HG03280 (cell line): ENCODE results near the gene CYTH2.
A peak's percentile ranks its signal among the peaks of the same experiment; 100 is the strongest.

ENCODE experiments used
- ATAC-seq: cut with Tn5 transposase; IDR thresholded peaks from one replicate; pipeline ENCODE4 v1.9.1; 2021; ENCODE audit warnings: mild to moderate bottlenecking, moderate library complexity; ENCODE audit not compliant: unreplicated experiment

The CYTH2 gene

DNA sequence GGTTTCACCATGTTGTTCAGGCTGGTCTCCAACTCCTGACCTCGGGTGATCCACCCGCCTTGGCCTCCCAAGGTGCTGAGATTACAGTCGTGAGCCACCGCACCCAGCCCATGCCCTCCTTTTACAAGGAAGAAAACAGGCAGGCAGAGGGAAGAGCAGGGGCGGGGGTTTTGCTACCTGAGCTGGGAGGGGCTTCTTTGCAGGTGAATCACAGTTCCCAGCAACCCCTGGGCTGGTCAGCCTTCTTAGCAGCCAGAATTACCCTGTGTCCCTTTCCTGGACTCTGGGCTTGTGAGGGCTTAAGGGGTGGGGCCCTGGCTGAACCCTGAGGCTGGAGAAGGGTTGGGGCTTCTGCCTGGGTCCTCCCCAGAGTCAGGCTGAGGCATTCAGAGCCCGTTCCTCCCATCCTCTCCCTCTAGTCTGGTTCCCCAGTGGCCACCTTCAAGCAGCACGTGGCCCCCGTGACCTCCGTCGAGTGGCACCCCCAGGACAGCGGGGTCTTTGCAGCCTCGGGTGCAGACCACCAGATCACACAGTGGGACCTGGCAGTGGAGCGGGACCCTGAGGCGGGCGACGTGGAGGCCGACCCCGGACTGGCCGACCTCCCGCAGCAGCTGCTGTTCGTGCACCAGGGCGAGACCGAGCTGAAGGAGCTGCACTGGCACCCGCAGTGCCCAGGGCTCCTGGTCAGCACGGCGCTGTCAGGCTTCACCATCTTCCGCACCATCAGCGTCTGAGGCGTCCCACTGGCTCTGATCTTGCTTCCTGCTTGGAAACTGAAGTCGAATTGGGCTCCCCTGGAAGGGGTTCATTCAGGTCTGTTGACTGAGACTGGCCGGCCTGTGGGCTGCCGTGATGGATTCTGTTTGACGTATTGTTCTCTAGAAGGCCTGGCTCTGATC, 16.6 kb upstream of the CYTH2 start:
- no peak for ATAC-seq

DNA sequence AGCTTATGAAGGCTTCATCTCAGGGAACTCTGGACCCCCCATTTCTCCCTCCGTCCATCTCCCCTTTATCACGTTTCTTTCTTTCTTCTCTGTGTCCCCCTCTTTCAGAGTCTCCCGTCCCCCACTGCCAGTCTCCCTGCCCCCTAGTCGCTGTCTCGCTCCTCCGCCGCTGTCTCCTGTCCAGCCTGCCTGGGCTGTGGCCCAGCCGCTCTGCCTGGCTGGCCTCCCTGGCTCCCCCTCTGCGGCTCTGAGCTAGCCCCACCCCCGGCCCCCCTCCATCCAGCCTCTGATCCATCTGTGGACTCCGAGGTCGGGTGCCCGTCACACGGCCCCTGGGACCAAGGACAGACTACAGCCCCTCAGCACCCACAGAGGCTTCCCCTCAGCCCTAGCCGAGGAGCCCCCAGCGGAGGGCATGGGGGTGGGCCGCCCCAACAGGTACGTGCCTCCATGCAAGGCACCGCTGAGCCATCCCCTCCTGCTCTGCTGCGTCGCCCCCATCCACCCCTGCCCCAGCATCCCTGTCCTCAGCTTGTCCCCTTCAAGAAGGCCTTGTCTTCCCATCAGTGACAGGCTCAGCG, 14.9 kb upstream of the CYTH2 start:
- ATAC-seq = no peak

DNA sequence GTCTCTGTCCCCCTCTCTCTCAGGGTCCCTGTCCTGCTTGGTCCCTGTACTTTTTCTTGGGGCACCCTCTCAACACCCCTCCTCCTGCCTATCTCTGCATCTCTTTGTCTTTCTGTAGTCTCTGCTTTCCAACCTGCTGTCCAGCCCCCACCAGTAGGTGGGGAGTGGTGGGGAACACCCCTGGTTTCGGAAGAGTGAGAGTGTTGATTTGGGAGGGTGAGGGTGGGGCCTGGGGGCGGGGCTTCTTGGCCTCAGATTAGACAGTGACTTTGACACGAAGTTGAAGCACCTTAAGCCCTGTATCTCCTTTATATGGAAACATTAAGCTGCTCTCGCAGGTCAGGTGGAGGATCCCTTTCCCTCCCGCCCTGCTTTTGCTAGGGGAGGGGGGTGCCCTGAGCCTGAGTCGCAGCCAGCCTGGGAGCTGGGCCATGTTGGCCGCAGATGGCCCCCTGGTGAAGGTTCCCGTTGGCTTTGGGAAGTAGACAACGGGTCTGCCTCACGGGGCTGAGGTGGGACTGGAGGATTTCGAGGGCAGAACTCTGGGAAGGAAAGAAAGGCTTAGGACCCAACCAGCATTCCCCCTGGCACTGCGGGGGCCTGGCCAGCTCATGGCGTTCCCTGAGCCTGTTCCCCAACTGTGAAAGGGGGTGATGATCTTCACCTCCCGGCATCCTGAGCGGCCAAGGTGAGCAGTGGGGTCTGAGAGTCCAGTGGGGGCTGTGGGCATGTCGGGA, 13.8 kb upstream of the CYTH2 start, which contains the start of gene KCNJ14:
Gene KCNJ14 (plus strand): TSS at position 404 of the 737 bp plus-strand sequence. CDS start 6,151 bp downstream, outside the sequence.
- ATAC-seq = no peak

- ATAC-seq = no peak
Measured at GRCh38 chr19:48455908-48456562, 13.1 kb upstream of the CYTH2 start.

- ATAC-seq = no peak
Measured at GRCh38 chr19:48456864-48457263, 12.3 kb upstream of the CYTH2 start.

GRCh38 chr19:48458016-48458415, 11.2 kb upstream of the CYTH2 start:
- no peak for ATAC-seq

- no peak for ATAC-seq
Measured at GRCh38 chr19:48461651-48461981, 7.6 kb upstream of the CYTH2 start.

GRCh38 chr19:48461982-48462655, 7.0 kb upstream of the CYTH2 start:
- ATAC-seq = no peak

DNA sequence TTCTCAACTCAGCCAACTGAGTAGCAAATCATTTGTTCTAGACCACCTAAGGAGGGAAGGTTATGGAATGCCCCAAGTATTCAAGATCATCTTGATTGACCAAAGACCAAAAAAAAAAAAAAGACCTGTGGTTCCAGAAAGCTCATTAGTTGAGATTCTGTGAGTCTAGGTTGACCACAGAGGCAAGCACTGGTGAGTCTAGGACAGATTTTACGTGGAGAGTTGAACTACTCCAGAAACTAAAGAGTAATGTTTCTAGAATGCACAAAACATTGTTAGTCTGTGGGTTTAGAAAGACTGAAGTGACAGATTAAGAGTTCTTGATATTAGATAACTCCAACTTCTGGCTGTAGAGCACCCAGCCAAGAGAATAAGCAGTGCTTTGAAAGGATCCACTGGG, 4.0 kb upstream of the CYTH2 start:
- ATAC-seq = no peak

DNA sequence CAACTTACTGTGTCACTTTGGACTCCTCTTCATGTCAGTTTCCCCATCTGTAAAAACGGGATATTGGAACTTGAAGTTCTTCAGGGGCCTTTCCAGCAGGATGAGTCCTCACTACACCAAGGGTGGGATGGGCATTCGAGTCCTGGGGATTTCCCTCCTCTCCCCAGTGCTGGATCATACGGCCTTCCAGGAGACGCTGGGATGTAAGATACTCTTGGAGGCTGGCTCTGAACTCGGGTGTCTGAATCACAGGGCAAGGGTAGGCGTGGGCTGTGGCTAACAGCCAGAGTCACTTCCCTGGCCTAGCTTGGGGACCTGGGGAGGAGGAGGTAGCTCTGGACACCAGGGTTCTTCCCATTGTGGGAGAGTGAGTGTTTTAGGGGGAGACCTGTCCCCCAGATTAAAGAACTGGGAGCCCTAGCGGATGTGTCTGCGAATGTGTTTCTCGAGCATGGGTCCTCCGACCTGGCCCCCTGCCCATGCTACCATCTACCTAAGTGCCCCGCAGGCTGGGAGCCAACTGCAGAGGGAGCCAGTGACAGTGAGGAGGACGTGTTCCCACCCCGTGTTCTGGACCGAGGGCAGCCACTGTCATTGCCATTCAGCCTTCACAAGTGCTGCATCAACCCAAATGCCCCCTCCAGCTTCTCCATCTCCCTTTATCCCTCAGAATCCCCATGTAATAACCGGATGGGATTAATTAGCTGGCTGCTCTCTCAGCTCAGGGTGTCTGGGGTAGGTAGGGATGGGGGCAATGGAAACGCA, 2.4 kb upstream of the CYTH2 start:
- ATAC-seq = no peak

DNA sequence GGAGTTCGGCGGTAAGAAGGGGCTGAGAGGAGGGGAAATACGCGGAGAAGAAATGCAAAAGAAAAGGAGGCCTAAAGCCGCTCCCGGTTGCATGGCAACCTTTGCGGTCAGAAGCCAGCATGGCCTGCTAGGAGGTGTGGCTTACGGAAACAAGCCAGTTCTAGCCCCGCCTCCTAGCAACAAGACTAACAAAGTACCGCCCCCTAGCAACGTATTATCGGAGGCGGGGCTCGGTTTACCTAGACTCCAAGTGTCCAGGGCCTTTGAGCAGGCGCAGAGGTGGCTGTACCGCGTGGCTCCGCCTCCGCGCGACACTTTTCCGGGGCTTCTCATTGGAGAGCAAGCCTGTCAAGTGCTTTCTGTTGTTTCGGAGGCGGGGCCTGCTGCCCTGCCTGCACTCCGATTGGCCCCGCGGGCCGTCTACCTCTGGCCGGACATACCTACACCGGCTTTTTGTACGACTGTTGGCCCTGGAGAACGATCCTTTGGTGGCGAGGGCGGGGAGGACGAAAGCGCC, 339 bp upstream of the CYTH2 start:
- peak; percentile 92 for ATAC-seq

DNA sequence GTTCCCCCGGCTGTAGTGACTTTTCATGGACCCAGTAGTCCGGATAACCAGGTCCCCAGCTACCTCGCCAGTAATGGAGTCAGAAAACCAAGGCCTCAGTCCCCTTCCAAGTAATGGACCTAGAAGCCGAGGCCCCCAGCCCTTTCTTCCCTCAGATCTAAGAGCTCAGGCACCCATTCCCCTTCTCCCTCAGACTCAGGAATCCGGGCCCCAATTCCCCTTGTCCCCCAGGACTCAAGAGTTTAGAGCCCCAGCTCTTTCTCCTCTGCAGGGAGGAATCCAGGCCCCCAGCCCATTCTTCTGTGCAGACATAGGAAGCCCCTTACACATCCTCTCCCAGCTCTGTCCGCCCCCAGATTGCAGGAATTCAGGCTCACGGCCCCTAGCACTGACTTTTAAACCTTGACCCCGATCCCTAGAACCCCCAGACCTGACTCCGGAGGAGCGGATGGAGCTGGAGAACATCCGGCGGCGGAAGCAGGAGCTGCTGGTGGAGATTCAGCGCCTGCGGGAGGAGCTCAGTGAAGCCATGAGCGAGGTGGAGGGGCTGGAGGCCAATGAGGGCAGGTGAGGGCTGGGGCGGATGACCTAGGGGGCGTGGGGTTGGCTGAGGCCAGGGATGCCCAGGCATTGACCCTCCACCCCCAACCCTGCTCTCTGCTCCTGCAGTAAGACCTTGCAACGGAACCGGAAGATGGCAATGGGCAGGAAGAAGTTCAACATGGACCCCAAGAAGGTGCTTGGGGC, 938 bp downstream of the CYTH2 start:
- ATAC-seq = no peak

DNA sequence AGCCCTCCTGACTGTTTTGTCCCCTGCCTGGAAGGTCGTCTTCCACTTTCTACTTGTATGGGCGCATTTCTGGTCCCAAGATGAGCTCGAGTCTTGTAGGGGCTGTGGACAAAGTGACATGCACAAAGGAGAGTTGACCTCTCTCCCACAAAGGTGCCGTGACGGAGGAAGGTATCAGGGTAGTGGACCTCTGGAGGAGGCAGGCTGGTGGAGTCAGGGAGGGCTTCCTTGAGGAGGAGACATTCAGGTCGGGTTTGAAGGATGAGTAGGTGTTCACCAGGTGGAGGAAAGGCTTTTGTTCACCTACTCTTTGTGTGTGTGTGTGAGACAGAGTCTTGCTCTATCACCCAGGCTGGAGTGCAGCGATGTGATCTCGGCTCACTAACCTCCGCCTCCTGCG, 1.7 kb downstream of the CYTH2 start:
- ATAC-seq = no peak

GRCh38 chr19:48471836-48472235, 2.7 kb downstream of the CYTH2 start:
- no peak for ATAC-seq

DNA sequence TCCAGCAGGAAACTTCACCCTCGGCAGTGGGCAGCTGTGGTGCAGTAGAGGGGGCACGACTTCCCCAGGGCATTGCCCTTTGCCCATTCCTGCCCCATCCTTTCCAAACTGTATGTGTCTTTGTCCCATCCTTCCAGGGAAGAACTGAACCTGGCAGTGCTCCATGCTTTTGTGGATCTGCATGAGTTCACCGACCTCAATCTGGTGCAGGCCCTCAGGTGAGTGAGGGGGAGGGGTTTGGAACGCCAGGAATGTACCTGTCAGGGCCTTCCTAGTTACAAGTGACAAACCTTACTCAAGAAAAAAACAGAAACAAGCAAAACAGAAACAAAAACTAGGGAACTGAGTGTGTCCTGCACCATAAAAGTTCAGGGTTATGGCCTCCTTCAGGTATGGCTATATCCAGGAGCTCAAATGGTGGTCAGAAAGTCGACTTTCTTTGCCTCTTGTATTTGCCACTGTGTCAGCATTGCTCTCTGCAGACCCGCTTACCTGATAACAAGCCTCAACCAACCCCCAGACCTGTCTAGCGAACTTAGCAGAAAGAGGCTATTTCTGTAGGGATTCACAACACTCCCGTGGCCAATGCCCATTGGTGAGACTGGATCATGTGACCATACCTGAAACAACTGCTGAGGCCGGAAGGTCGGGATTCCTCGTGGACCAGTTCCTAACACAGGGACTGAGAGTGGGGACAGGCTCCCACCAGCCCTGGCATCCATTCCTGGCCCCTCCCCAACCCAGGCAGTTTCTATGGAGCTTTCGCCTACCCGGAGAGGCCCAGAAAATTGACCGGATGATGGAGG, 4.2 kb downstream of the CYTH2 start:
- ATAC-seq = no peak

GRCh38 chr19:48474084-48474592, 5.0 kb downstream of the CYTH2 start:
- no peak for ATAC-seq

GRCh38 chr19:48475369-48476068, 6.3 kb downstream of the CYTH2 start:
- no peak for ATAC-seq
